ENCODE results near the gene LIMS3.
"Not testable (repeated sequence)": the region's sequence is repeated elsewhere in the genome, so short reads cannot be mapped to it uniquely, and the experiment has no call there.

LIMS3 gene, protein sequence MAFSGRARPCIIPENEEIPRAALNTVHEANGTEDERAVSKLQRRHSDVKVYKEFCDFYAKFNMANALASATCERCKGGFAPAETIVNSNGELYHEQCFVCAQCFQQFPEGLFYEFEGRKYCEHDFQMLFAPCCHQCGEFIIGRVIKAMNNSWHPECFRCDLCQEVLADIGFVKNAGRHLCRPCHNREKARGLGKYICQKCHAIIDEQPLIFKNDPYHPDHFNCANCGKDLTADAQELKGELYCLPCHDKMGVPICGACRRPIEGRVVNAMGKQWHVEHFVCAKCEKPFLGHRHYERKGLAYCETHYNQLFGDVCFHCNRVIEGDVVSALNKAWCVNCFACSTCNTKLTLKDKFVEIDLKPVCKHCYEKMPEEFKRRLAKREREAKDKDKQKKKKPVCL

DNA sequence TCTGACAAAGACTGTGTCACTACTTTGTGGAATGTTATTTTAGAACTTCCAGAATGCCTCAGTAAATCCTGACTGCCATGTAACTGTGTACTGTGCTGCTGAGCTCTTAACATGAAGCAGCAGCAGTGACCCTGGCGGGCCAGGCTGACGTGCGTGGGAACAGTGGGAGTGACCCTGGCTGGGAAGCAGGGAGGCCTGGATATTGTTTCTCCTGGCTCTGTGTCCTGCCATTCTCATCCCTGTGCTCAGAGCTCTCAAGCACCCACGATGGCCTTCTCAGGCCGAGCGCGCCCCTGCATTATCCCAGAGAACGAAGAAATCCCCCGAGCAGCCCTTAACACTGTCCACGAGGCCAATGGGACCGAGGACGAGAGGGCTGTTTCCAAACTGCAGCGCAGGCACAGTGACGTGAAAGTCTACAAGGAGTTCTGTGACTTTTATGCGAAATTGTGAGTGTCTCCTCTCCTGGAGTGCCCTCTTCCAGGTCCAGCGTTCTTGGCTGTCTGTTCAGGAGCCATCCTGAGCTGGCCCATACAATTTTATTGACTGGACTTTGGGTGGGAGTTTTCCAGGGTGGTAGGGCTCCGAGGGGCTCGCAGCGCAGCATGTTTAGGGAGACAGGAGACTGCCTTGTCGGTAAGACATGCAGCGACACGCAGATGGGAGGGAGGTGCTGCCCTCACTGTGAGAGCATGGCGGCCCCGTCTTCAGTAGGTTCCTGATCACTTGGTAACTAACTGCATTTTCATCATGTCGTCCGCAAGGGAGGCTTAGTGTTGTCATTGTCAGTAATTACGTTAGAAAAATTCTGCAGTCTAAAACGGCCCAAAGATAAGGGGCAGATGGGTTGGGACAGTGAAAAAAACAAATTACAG lies at the start of gene LIMS3:
LIMS3 (plus strand) TSS at position 227 of the 875 bp plus-strand sequence; CDS start at position 268, 41 bp downstream.
- not testable (repeated sequence) for DNase-seq

DNA sequence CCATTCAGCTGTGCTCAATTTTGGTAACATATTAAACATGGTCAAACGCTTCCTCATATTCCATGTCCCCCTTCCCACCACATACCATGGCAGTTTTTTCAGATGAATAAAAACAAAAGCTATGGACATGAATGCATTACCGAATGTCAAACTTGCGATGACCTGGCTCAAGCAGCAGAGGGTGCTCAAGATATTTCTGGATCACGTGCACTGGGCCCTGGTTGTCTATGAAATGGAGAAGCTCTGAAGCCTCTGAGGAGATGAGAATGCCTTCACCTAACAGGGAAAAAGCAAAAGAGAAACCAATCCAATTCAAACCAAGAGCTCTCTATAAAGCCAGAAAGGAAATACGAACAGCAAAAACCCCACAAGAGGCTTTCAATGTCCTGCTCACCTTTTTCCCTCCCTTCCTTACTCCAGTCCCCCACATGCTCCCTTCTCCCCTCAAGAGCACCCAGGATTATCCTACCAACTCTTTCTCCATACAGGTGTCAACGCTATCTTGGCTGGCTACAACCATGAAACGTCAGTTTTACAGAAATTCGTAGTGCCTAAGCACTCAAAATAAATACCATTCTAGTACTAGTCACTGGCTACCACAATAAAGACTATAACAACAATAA lies 27.2 kb upstream of the LIMS3 start:
- DNase-seq = not testable (repeated sequence)

DNA sequence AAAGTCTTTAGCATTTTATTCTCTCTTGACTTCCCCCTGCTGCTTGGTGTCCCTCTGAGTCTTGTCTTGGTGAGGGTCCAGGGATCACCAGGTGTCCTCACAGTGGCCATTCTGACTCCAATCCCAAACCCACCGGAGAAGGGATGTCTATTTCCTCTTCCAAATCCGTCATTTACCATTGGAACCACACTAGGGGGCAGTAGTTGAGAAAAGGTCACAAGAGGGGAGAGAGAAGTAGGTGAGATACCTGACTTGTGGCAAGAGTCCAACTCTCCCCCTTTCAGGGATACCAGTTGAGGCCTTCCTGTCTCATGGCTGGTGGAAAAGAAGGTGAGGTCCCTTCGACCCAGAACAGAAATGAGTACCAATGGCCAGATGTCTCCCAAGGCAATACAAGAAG lies 21.9 kb upstream of the LIMS3 start:
- not testable (repeated sequence) for DNase-seq

DNA sequence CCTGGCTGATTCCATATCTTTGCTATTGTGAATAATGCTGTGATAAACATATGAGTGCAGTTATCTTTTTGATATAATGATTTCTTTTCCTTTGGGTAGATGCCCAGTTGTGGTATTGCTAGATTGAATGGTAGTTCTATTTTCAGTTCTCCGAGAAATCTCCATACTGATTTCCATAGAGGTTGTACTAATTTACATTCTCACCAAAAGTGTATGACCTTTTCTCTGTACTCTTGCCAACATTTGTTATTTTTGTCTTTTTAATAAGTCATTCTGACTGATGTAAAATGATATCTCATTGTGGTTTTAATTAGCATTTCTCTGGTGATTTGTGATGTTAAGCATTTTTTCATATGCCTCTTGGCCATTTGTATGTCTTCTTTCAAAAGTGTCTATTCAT lies 16.4 kb upstream of the LIMS3 start:
- not testable (repeated sequence) for DNase-seq

DNA sequence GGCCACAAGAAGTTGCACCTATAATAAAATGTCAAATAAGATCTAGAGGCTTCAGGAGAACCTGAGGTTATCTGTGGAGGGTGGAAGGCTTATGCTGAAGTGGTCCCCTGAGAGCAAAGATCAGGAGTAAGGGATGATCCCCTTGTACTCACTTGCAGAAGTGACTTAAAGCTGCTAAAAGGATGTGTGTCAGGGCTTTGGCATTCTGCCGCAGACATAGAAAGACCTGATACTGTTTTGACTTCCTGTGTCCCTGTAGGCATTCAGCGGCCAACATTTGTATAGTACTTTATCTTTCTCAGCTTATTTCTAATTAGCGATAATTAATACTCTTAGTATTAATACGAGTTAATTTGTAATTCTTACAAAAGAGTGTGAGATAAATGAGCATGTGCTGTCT lies 10.1 kb upstream of the LIMS3 start:
- DNase-seq = not testable (repeated sequence)

DNA sequence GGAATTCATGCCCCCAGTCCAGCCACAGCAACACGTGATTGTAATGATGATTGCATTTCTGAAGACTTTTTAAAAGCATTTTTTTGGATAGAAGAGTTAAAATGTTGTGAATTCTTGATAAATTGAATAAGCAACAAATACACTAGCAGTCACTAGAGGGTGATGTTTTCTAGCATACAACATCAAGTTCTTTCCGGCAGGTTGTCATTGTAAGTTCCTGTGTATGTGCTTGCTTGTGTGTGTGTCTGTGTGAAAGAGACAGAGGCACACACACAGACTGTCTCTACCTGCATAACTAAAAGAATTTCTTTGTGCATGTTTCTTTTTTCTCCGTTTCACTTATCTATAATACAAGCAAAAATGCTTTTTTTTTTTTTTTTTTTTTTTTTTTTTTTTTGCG lies 8.6 kb upstream of the LIMS3 start:
- not testable (repeated sequence) for DNase-seq

DNA sequence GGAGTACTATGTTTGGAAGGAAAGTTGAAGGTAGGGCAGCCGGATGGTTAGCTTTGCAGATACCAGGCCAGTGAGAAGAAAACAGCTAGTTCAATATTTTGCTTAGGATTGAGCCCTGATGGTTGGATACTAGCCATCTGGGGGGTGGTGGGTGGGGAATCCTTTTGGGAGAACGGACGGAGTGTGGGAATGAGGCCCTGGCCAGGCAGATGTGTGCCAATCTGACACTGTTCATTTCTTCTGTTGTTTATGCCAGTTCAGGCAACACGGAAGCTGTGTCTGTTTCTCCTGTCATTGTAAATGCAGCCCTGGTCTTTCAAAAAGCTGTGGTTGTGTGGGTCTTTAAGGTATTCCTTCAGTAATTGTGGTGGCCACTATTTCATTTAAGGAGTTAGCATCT lies 7.5 kb upstream of the LIMS3 start:
- not testable (repeated sequence) for DNase-seq

DNA sequence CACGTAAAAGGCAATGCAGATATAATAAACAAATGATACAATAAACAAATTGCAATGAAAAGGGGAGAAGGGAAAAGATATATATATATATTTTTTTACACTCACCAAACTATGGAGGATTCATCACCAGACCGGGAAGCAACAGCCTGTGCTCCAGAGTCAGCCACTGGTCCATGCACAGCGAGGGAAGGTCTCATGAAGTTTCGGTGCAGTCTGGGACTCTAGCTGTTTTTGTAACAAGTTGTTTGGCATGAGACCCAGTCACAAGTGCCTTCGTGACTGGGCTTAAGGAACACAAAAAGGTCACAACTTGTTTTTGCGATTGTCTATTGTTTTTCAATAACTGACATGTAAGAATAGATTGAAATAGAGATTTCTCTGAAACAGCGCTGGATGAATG lies 4.8 kb upstream of the LIMS3 start:
- not testable (repeated sequence) for DNase-seq

DNA sequence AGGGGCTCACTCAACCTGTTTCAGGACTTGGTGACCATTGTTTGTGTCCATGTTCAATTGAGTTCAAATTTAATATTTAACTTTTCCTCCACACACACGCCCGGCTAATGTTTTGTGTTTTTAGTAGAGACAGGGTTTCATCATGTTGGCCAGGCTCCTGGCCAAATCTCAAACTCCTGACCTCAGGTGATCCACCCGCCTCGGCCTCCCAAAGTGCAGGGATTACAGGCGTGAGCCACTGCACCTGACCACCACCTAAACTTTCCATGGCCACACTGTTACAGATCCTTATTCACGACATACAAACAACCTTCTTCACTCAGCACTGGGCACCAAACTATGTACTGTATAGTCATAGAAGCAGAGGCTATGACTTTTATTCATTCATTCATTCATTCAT lies 4.3 kb upstream of the LIMS3 start:
- DNase-seq = not testable (repeated sequence)

DNA sequence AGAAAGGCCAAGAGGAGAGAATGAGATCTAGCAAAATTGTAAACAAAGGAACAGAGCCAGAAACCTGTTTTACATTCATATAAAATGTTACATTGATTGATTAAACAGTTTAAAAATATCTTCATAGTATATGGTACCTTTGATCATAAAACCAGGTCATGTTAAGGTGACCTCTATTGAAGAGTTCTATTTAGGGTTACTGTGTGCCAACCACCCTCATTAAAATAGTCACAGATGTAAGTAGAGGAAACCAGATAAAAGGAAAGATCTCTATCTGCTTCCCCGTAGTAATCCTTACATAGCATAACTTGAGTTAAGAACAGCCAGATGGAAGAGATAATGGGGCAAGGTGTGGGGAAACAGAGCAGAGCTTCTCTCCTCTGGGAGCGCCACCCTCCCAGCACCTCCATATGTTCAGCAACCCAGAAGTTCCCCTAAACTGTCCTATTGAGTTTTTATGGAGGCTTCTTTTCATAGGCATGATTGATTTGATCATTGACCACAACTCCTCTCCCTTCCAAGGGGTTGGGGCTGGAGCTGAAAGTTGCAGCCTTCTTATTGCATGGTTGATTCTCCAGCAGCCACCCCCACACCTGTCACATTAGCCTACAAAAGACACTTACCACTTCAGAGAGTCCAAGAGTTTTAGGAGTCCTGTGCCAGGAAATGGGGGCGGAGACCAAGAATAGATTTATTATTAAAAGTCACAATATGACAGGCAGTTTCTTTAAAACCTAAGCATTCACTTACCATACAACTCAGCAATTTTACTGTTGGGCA lies 3.2 kb upstream of the LIMS3 start:
- not testable (repeated sequence) for DNase-seq

DNA sequence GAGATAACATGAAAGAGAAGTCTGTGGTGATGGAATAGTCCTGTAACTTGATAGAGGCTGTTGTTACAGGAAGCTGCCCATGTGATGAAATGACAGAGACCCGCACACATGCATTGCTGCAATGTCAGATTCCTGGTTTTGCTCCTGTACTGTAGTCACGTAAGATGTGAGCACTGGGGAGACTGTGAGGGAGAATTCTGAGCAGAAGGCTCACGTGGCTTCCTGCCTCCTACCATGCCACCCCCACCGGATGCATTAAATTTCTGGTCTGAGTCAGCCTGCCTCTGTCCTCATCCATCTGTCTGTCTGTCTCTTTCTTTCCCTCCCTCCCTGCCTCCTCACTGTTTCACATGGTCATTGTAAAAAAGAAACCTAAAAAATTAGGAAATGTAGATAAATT lies 2.3 kb upstream of the LIMS3 start:
- DNase-seq = not testable (repeated sequence)

DNA sequence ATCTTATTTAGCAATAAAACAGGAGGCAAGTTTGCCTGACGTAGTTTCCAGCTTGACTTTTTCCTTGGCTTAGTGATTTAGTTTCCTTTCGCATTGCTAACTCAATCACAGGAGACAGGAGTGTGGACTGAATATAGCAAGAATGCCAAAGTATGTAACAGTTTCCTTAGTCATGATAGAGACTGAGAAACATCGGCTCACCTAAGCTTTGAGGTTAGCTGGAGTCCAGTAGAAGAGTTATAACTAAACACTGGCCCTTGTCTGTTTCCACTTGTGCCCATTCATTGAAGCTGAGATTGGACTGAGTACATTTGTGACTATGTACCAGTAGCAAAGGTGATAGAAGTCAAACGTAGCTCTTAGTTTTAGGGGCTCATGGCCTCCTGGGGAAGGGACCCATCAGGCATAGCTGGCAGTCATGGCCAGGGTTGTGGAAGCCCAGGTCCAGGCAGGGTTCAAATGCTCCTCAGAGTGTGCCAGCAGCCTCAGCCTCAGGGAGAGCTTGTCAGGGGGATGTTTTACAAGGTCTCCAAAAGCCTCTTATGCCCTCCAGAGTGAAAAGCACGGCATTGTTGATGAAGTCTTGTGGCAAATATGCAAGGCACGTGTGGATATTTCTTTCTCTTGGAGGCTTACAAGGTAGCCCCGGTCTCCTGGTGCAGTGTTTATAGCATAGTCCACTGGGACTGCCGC lies 573 bp upstream of the LIMS3 start:
- not testable (repeated sequence) for DNase-seq

DNA sequence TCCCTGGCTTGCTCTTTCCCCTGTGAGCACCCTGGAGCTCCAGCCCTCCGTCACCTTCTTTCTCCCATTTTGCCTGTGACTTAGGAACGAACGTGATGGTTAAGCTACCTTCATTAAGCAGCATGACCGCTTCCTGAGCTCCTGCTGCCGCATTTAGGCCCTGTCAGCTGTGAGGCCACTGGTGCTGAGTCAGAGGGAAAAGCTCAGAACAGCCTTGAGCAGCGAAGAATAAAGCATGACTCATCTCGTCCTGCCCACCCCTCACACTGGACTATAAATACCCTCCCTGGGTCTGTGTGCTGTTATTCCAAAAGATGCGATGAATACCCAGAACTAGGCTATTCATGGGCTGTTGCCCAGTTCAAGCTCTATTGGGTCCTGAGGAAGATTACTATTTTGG lies 7.3 kb downstream of the LIMS3 start:
- DNase-seq = not testable (repeated sequence)

DNA sequence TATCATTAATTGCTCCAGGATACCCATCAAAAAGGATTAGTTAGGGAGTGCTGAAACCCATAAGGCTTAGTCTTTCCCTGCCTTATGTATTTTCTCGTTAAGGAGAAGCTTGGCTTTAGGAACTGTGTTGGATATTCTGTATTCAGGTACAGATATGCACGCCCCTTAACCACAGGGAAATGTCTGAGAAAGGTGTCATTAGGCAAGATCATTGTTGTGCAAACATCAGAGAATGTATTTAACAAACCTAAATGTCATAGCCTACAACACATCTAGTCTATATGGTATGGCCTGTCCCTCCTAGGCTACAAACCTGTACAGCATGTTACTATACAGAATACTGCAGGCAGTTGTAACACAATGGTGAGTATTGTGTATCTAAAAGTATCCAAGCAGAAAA lies 10.1 kb downstream of the LIMS3 start:
- not testable (repeated sequence) for DNase-seq

DNA sequence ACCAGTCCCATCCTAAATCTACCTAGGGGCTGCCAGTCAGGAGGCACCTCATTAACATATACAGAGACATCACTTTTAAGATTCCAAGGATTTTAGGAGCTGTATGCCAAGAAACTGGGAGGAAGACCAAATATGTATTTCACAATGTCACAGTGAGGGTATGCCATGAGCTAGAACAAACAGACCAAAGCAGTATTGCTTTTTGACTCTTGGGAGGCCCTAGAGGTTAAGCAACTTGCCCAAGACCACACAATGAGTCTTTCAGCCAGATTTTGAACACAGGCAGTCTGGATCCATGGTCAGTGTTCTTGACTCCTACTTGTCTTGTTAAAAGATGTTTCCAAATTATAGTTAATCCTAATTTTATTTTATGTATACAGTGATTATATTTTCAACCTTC lies 12.3 kb downstream of the LIMS3 start:
- not testable (repeated sequence) for DNase-seq

DNA sequence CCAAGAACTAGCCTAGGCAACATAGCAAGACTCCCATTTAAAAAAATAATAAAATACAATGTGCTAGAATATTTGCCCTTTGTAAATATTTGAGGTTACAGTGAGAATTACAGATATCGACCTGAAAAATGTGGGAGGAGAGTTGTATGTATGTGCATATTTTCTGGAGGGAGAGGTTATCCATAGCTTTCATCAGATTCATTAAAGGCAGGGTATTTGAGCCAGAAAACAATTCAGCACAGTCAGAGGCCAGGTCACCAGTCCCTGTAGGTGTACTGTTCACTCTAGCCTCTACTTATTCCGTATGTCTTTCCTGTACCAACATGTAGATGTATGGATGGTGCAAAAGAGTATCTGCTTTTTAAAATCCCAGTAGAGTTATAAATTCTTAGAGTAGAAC lies 15.4 kb downstream of the LIMS3 start:
- not testable (repeated sequence) for DNase-seq

DNA sequence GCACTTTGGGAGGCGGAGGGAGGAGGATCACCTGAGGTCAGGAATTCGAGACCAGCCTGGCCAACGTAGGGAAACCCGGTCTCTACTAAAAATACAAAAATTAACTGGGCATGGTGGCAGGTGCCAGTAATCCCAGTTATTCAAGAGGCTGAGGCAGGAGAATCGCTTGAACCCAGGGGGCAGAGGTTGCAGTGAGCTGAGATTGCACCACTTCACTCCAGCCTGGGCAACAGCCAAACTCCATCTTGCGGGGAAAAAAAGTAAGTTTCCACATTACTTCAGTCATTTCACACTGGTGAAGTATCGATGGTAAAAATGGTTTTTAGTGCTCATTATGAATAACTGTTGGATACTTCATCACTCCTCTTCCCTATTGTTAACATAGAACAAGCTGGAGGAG lies 16.1 kb downstream of the LIMS3 start:
- DNase-seq = not testable (repeated sequence)

DNA sequence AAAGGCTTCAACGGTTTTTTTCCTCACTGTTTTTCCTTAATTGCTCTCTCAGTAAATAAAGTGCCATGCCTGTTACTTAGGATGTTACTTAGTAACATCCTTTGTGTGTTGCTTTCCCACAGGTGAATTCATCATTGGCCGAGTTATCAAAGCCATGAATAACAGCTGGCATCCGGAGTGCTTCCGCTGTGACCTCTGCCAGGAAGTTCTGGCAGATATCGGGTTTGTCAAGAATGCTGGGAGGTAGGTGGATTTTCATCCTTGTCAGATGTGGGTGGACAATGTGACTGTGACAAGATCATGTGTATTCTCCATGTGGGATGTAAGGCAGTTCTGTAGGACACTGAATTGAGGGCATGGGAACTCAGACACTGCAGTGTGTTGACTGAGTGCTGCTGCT lies 17.3 kb downstream of the LIMS3 start:
- DNase-seq = not testable (repeated sequence)

DNA sequence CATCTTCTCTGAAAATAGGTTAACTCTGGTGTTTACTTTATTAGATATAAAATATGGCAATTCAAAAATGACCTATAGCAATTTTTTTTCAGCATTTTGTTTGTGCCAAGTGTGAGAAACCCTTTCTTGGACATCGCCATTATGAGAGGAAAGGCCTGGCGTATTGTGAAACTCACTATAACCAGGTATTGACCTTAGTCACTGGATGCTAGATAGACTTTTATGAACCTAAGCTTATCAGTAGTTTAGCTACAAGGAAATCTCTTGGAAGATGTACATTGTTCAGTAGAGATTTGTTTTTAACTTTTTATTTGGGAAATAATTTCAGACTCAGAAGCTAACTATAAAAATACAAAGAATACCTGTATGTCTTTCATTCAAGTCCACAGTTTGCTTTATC lies 21.7 kb downstream of the LIMS3 start:
- not testable (repeated sequence) for DNase-seq

DNA sequence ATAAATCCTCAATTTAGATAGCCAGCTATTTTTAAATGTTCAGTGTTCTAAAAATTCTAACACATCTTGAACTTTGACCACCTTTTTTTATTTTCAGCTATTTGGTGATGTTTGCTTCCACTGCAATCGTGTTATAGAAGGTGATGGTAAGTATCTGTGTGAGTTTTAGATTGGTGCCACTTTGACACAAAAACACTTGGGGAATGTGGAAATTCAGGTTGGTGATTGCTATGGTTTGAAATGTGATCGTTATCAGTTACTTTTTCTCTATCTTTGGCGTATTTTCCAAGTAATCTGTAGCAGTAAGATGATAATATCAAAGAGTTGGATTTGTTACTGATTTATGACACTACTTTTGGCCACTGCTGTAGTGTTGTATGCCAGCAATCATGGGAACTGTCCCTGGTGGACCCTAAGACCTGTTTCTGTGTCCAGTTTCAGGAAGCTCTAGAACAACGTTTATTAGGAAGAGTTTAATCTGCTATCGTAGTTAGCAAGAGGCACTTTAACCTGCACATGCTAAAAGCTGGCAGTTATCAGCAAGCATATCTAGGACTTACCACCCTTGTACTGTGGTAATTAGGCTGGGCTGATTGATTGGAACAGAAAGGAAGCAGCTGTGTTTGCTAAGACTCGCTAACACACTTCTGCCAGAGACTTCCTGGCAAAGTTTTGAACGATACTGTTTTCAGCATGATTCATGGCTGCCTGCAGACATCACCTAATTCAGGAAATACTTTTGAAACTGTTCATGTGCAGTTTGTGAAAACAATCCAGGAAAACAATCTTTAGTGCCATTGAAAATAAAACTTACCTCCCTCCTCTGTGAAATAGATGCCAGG lies 23.3 kb downstream of the LIMS3 start:
- not testable (repeated sequence) for DNase-seq

DNA sequence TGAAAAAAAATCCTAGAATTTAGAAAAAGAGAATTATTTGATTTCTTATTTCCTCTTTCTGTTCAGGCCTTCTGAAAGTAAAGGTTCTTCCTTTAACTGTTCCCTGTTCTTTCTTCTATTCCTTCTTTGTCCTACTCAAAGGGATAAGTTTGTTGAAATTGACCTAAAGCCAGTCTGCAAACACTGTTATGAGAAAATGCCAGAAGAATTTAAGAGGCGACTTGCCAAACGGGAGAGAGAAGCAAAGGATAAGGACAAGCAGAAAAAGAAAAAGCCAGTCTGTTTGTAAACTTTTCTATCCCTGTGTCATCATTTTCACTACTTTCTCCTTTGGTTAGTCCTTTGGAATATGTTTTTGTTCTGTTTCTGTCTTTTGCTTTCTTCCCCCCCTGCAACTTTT lies 26.0 kb downstream of the LIMS3 start:
- DNase-seq = not testable (repeated sequence)
